NCI-H1436 (cell line): ENCODE data around the gene HECTD4.

Experiments
- DNase-seq: peaks from one replicate; lab custom pipeline; 2025; lab: John Stamatoyannopoulos, UW

Gene HECTD4

DNA sequence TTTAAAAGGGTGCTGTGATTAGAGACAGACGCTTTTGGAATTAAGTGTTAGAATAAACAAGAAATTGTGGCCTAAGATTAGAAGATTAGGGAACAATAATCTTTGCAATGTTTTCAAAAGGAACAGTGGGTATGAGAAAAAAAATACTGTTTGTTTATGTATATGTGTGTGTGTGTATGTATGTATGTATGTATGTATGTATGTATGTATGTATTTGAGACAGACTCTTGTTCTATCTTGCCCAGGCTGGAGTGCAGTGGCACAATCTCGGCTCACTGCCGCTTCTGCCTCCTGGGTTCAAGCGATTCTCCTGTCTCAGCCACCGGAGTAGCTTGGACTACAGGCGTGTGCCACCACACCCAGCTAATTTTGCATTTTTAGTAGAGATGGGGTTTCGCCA is 175.3 kb downstream of the HECTD4 start:
- no peak for DNase-seq

DNA sequence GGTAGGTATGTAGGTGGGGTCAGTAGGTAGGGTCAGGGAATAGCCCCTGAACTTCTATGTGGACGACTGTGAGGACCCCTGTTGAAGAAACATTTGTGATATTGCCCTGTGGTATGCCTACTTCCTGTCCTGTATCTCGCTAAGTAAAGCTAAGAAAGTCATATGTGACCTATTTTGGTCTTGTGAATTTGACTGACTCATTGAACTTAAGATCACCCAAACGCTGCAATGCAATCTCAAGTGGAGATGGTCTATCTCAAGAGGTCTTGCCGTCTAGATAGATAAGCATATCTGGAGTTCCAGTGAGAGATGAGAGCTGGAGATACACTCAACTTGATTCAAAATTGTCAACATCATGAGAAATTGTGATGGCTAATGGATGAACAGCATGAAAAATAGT is 183.1 kb downstream of the HECTD4 start:
- no peak for DNase-seq

DNA sequence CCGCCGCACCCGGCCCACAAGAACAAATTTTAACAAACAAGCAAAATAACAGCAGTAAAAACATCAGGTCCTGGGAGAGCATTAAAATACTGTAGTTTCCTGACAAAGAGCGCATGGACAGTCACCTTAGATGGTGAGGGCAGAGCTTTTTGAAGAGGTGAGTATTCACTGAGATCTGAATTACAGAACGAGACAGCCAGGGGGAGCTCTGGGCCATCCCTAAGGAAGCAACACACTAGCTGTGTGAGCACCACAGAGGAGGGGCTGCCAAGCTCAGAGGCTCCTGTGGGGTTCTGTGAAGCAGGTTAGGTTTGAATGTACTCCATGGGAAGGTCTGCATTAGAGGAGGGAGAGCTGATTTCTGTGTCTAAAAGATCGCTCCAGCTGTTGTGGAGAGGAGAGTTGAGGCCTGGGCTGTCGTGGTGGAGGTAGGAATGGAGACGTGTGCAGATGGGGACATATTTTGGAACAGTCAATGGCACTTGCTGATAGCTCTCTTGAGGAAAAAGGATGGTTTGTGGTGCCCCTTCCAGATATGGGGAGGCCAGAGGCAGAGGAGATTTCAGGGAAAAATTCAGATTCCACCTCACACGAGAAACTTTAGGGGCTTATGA is 184.0 kb downstream of the HECTD4 start:
- peak; percentile 45 for DNase-seq

- no peak for DNase-seq
These were observed 185.9 kb downstream of the HECTD4 start for GRCh38 chr12:112196196-112196875.

GRCh38 chr12:112194601-112195247 is 187.5 kb downstream of the HECTD4 start:
- DNase-seq = no peak

DNA sequence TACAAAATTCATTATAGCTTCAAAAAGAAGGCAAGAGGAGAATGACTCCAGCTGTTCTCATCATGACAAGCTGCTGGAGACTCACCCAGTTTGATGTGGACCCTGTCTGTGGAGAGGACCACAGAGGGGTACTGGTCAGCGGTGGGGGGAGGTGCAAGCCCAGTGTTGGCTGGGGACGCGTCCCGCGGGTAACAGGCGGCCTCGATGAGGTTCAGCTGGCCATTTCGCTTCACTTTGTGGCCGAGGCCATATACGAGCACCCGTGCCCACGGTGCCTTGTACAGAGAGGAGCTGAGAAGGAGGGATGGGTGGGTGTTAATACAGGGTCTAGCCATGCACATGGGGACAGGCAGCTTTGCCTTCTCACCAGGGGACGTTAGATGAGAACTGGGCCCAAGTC is 189.8 kb downstream of the HECTD4 start:
- DNase-seq = no peak

- DNase-seq = no peak
These were observed 190.3 kb downstream of the HECTD4 start for GRCh38 chr12:112191840-112192321.

- DNase-seq = no peak
These were observed 191.0 kb downstream of the HECTD4 start for GRCh38 chr12:112191201-112191600.

- DNase-seq = peak; percentile 45
These were observed 191.8 kb downstream of the HECTD4 start for GRCh38 chr12:112190231-112191025.

DNA sequence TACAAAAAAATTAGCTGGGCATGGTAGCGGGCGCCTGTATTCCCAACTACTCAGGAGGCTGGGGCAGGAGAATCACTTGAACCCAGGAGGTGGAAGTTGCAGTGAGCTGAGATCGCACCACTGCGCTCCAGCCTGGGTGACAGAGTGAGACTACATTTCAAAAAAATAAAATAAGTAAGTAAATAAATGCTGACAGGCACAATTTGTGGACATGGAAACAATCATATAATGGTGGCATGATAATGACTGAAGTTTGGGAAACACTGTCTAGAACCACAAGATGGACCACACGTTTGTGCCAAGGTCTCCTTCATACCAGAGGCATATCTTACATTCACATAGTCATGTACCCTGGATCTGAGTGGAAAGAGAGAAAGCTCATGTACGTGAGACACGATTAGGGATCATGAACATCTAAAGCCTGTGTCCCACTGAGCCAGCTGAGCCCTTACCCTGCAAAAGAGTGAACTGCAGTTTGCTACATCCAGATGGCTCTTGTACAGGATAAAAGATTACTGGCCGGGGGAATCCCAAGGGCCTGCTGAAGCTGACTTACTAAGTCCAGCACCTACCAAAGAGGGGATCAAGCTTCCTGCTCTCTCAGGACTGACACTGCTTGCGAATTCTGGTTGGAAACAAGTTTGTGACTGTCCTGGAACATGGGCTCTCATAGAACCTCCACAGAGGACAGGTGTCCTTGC is 194.0 kb downstream of the HECTD4 start:
- DNase-seq = no peak

DNA sequence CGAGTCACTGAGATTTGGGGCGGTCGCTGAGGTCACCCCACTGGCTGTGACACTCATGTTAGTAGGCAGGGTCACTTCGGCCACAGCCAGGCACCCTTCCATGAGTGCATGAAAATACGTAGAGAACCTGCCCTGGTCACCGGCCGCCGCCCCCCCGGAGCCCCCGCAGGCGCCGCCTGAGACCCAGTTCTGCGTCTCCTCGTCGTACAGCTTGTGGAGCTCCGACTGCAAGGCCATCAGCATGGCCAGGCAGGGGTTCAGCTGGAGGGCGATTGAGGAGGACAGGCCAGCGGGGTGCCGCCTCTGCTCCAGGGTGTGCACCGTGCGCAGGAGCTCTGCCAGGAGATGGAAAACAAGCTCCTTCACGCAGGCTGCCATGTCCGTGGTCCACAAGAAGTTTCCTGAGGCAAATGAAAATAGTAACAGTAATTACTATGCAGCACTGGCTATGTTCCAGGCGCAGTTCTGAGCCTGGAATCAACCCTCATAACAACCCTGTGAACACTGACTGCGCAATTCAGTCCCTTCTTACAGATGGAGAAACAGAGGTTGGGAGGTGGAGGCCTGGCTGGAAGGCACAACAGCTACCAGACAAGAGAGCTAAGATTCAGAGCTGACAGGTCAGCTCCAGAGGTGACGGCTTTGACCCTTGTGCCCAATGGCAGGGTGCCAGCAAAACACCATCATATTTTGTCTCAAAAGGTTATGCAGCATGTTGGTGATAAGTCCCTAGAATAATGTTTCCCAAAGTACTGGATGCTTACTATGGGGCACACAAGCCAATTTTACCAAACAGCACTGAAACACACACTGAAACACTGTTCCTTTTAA is 196.9 kb downstream of the HECTD4 start:
- no peak for DNase-seq

- DNase-seq = no peak
These were observed 198.0 kb downstream of the HECTD4 start for GRCh38 chr12:112184056-112184887.

DNA sequence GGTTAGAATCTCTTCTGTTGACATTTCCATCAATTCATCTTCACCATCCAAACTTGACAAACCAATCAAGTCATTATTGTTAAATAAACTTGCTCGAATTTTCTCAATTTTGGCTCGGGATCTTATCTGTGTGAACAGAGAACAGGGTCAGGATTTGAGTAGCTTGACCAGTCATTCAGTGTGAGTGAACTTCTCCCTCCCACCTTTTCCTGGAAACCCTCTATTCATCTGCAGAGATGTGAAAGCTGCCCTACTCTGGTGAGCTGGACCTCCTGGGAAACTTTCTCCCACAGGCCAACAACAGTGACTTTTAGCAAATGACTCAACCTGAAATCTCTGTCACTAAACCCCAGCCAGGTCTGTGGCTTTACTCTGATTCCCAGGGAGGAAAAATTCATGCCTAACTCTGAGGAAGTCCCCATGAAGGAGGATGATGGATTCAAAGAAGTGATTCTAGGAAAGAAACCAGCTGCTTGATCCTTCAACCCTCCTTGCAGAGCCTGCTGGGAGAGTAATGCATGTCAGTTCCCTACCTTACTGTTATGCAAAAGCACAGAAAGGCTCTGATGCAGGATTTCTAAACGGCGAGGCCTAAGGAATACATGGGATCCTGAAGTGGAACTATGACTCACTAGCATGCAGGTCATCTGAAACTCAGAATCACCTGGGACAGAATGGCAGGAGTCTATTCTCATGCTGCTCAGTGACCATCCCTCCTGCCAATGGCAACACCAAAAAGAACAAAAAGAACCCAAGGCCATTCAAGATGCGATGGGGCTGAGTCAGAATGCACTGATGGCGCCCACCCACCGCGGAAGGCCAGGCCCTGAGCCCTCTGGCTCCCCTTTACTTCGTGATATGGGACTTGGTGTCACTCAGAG is 198.8 kb downstream of the HECTD4 start:
- DNase-seq = no peak

DNA sequence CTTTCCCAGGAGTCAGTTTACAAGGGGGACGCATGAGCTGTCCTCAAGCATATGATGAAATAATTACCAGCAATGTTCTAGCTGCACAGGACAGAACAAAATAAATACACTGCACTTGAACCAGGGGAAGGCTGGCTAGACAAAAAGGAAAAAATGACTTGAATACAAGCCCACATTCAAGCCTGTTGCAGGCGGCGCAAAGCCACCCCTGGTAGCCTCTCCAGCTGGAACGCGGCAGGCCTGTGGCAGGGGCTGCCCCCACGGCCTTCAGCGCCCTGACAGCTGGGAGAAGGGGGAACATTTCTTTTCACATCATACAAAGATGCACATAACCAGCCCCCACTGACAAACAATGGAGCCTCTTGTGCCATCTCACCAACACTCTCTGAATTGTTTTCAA is 199.7 kb downstream of the HECTD4 start:
- DNase-seq = no peak

DNA sequence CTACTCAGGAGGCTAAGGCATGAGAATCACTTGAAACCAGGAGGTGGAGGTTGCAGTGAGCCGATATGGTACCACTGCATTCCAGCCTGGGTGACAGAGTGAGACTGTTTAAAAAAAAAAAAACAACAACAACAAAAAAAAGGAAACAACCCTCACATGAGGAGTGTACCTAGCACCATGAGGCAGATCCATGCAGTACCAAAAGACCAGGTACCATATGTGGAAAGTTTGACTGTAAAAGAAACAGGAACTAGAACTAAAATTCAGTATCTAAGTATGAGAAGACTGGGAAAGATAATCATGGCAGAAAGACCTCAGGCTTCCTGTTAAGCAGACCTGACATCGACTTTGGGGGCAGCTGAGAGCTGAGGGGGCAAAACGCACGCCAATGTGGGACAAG is 201.8 kb downstream of the HECTD4 start:
- DNase-seq = no peak

DNA sequence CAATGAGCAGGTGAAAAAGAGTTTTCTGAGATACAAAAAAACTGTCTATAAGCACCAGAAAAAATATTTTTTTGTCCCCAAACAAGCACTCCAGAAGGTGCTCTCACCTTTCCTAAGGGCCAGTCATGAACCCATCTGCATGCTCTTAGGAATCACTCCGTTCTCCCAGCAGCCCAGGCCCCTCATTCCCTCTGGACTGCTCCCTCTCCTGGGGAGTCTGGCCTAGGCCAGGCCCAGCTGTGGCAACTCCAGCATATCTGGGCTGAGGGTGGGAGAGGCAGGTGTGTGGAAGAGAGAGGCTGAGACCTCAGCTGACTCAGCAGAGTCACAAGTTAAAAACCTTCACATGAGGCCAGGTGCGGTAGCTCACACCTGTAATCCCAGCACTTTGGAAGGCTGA is 202.3 kb downstream of the HECTD4 start:
- no peak for DNase-seq

DNA sequence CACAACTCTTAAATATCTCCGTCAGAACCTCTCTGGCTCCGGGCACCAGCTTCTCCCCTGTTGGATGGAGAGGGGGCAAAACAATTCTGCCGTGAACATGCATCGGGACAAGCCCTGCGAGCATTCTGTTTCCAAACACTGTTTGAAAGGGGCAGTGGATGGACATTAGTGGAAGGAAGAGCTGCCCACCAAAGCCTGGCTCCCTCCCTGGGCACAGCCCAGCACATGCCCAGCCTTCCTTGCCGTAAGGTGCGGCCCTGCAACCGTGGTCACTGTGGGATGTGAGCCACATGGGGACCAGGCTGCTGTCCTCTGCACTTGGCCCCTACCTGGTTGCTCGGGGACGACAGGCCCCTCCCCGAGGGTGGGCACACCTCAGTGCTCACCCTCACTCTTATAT is 202.9 kb downstream of the HECTD4 start:
- no peak for DNase-seq

DNA sequence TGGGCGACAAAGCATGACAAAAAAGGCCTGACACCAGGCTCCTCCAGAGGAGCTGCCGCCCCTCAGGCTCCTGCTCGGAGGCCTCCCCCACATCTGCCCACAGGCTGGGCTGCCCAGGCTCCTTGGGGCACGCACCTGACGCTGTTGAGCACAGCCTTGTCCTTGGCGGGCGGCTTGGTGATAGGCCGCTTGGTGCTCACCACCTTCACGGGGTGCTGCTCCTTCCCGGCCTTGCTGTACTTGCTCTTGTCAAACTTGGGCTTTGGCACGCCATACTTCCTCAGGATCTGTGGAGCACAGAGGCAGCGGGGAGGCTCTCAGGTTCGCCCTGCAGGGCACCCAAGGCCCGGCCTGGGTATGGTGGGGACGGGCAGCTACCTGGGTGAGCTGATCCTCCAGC is 203.4 kb downstream of the HECTD4 start:
- no peak for DNase-seq
